GM18502 (cell line): ENCODE measurements around the gene C10orf95.

Experiments
- ATAC-seq: cut with Tn5 transposase; IDR thresholded peaks from one replicate; pipeline ENCODE4 v1.9.1; 2021; ENCODE audit warnings: mild to moderate bottlenecking; ENCODE audit not compliant: unreplicated experiment, poor library complexity

The C10orf95 gene

GRCh38 chr10:102419269-102420180, 31.8 kb downstream of the C10orf95 start:
- no peak for ATAC-seq

DNA sequence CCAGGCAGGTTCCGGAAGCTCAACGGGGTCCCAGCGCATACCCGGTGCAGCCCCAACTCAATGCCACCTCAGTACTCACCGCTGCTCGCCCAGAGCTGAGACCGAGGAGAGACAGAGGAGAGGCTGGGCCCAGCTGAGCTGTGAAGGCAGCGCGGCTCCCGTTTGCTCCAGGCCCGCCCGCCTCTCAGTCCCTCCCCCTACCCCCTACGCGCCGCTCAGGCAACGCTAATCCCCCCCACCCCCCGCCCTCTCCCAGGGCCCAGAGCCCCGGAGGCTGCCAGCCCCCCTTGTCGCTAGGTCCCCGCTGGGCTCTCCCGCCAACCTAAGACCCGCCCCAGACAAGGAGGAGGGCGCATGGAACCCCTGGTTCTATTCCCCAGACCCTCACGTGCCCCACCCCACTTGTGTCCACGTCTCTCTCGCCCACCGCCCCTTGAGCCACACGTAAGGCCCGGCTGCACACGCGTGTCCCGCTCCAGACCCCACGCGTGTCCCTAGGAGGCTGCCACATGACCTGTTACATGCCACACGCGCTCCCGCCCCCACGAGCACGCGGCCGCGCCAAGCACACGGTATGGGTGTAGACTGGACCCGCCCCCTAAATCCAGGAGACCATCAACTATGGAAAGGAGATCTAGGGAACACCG, 32.6 kb downstream of the C10orf95 start, which contains the start of gene PSD:
PSD (minus strand) TSS at position 164 of the 647 bp plus-strand sequence. CDS start 1,747 bp downstream, outside the sequence.
- no peak for ATAC-seq

DNA sequence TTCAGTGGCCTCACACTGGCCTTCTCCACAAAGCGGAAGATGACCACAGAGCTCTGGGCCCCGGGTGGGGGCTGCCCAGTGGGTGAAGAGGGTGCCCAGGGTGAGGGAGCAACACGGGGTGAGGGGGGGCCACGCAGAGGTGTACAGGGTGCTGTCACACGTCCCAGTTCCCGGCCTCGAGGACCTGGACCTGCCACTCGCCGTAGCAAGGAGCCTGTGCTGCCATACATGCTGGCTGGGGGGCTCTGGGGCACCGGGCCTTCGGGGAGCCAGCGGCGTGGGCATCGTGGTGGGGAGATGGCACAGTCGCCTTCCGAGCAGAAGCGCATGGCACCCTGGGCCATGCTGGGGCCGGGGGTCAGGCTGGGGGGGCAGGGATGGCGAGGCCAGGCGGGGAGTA, 34.6 kb downstream of the C10orf95 start:
- no peak for ATAC-seq

DNA sequence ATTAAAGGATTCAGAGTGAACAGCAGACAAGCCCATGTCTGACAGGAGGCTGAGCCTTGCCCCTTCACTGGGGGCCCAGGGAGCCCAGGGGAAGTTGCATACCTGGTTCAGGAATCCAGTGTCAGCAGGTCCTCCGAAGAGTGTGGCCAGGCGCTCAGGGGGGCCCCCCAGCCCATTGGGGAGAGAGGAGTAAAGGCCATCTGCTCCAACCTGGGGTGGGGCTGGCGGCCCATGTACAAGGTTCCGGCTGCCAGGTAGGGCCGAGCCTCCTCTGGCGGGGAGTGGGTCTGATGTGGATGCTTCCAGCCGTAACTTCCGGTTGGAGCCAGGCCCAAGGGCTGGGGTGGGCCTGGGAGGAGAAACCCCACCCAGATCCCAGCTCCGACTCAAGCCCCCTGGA, 35.1 kb downstream of the C10orf95 start:
- no peak for ATAC-seq

GRCh38 chr10:102414749-102415148, 36.6 kb downstream of the C10orf95 start:
- no peak for ATAC-seq

DNA sequence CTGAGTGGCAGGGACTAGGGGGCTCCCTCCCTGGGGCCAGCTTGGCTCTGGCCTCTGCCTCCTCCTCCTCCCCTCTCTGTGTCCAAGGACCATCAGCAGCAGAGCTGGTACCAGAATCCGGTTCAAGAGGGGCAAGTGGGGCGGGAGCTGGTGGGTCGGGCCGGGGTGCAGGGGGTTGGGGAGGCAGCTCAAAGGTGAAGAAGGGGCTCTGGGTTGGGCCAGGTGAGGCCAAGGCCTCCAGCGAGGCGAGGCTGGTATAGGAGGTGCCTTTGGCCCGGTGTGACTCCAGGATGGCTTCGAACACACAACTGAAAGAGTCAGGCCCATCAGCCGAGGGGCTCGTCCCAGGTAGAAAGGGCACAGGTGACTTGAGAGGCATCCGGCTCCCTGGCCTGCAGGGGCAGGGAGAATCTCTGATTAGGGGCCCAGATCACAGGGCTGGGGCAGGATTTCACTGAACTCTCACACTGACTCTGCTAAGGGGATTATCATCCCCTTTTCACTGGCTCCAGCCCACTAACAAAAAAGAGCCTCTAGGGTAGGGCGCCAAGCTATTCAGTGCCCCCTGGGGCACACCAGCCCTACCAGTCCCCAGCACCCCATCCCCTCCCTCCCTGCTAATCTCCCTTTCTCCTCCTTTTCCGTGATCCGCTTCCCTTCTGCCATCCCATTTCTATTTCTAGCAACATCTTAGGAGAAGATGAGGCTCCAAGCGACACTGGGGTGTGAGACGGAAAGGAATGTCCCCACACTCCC, 37.4 kb downstream of the C10orf95 start:
- no peak for ATAC-seq

DNA sequence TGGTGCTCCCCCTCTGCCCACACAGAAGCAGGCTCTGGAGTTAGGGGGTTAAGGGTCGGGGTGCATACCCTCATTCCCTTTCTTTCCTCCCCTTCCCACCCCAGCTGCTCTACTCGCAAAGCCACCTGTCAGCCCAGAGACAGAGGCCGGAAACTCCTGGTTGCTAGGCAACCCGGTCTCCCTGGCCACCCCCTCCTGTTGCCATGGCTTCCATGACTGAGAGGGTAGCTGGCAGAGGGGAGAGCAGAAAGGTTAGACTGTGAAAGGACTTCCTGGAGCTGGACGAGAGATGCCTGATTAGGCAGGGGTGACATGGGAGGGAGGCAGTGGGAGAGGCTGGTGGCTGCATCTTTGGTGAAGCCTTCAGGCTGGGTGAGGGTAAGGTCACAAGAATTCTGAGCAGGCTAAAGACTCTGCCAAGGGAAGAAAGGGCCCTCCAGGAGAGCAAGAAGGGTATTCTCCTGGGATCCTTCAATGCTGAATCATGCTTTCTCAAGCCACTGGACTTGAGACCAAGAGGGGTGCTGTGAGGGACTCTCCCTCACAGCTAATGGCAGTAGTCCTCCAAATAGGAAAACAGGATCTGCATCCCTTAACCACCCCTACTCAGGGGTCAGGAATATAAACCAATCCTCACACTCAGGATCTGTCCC, 38.2 kb downstream of the C10orf95 start:
- no peak for ATAC-seq

DNA sequence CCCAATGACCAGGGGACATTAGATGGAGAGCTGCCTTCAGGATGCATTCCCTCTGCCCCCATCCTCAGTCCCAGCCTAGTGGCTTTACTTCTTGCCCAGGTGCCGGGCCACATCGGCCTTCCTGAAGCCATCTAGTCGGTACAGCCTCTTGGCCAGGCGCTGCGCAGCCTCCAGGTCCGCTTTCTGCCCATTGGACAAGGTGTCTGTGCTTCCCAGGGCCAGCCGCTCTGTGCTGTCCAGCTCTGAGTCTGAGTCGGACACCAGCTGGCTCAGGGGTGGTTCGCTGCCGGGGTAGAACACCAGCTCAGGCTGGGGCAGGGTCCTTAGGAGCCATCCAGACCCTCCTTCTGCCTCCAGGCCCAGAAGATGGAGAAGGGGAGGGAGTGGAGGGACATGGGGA, 39.0 kb downstream of the C10orf95 start:
- ATAC-seq, result no peak

- no peak for ATAC-seq
Measured at GRCh38 chr10:102411341-102412255, 39.7 kb downstream of the C10orf95 start.

GRCh38 chr10:102410429-102411073, 40.8 kb downstream of the C10orf95 start:
- no peak for ATAC-seq

- no peak for ATAC-seq
Measured at GRCh38 chr10:102409604-102410428, 41.5 kb downstream of the C10orf95 start.

GRCh38 chr10:102408728-102409603, 42.4 kb downstream of the C10orf95 start:
- no peak for ATAC-seq

- no peak for ATAC-seq
Measured at GRCh38 chr10:102408131-102408727, 43.1 kb downstream of the C10orf95 start.

DNA sequence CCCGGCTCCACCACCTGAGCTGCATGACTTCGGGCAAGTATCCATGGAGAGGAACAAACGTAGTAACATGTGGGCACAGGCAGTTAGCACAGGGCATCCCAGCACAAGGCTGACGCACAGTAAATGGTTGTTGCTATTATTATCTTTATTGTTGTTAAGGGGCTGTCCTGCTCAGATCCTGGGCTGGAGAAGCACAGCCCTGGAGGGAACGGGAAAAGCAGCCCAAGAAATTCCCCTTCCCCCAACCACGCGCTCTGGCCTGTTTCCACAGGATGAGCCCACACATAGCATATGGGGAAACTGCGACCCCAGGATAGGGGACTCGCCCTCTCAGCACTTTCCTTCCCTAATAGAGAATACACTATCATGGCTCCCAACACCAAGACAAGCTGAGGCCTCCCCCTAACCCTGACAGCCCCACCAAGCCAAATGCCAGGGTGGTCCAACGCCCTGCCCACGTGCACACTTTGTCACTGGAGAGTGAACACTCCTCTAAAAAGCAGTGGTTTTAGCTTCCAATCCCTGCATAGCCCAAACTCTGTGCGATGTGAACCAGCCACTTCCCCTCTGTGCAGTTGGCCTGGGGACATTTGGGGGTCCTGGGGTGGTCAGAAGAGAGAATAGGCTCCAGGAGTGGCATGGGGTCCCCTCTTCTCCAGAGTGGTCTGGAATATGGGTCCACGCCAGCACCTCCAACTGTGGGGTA, 43.8 kb downstream of the C10orf95 start:
- ATAC-seq, result no peak

- no peak for ATAC-seq
Measured at GRCh38 chr10:102406815-102407214, 44.5 kb downstream of the C10orf95 start.

- ATAC-seq, result no peak
Measured at GRCh38 chr10:102405632-102406031, 45.7 kb downstream of the C10orf95 start.
